HG03196 (cell line): Measurements from ENCODE around the gene CHMP4A.

Source experiments
- ATAC-seq: cut with Tn5 transposase; IDR thresholded peaks from one replicate; pipeline ENCODE4 v1.9.1; 2021; ENCODE audit not compliant: unreplicated experiment

The CHMP4A gene, protein sequence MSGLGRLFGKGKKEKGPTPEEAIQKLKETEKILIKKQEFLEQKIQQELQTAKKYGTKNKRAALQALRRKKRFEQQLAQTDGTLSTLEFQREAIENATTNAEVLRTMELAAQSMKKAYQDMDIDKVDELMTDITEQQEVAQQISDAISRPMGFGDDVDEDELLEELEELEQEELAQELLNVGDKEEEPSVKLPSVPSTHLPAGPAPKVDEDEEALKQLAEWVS

DNA sequence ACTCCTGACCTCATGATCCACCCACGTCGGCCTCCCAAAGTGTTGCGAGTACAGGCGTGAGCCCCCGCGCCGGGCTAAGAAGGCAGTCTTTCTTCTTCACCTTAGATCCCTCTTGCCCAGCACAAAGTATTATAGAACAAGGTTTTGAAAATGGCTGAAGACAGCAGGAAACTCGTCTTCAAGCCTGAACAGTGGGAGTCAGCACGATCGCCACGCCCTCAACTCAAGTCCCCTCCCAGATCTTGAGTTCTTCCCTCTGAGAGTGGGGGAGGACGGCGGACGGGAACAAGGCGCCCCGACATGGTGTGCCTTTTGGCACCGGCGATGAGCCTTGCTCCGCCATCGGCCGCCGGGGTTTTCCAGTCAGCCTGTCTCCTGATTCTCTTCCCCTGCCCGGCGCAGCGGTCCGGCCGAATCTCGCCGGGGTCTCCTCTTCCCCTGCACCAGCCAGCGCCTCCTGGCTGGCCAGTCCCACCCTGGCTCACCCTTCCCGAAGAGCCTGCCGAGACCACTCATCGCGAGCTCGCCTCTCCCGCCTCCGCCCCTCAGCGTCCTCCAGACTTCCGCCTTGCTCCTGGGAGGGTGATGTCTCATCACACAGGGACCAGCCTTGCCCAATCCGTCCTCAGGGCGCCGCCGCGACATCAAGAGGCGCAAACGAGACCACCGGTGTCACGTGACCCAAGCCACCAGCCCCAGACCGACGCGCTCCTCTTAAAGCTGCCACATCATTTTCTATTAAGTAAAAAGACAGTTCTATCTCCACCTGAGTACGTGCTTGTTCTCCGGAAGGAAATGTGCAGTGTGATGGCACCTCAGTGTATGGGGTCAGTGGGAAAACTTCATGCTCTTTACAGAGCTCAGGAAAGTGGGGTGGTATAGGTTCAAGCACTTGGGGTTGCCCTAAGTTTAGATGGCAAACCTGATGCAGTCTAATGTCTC lies at the start of gene CHMP4A:
TSS of gene CHMP4A (minus strand) at position 565 of the 942 bp plus-strand sequence. CDS start at position 516, 49 bp downstream.
- ATAC-seq: peak; percentile 82

DNA sequence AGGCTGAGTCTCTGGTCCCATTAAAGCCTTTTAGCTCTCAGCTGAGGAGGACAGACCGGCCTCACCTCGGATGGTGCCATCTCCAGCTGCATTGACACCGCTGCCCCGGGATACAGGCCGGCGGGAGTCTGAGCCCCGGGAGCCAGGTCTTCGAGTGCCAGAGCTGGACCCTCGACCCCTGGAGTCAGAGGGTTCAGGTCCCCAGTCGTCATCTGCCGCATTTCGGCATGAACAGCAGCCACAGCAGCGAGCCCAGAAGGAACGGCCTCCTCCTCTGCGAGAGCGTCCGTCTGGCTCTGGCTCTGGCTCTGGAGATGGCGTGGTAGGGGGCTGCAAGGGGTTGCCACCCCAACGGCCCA lies 48.7 kb upstream of the CHMP4A start:
- ATAC-seq: no peak

DNA sequence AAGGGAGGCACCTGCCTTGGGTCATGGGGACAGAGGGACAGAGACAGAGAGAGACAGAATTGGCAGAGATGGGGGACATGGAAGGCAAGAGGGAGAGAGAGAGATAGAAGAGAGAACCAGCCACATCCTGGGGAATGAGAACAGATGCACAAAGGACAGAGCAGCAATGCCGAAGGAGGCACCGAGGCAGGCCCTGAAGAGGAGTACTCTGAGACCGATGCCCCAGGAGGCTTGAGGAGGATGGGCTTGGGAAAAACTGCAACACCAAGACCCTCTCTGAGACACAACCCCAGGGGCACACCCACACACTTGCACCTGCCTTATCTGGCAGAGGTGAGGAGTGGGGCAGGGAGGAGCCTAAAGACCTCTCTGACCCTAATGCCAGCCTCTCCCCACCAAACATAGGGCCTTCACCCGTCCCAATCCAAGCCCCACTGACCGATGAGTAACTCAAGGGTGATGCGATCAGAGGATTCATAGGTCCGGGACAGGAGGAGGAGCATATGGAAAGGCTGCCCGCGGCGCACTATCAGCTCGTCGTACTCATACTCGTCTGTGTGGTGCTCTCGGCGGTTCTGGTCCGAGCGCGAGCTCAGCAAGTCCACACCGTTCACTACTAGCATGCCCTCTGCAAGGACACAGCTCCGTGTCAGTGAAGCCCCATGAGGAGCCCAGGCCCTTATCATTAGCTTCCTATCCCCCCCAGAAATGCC lies 48.1 kb upstream of the CHMP4A start:
- ATAC-seq: no peak

DNA sequence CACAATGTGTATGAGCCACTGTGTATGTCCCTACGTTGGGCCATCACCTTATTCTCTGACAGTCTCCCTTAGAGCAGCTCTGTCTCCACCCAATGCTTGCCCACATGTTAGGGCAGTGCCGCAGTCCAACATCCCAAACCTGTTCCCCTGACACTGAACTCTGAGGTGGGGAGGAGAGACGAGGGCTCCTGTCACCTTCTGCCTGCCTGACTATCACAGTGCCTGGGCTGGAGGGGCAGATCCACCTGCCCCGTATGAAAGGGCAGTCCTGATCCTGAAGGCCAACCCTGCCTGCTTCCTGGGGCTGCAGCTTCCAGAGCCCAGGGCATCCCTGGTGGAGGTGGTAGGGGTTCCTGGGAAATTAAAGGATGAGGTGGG lies 47.5 kb upstream of the CHMP4A start:
- no peak for ATAC-seq

DNA sequence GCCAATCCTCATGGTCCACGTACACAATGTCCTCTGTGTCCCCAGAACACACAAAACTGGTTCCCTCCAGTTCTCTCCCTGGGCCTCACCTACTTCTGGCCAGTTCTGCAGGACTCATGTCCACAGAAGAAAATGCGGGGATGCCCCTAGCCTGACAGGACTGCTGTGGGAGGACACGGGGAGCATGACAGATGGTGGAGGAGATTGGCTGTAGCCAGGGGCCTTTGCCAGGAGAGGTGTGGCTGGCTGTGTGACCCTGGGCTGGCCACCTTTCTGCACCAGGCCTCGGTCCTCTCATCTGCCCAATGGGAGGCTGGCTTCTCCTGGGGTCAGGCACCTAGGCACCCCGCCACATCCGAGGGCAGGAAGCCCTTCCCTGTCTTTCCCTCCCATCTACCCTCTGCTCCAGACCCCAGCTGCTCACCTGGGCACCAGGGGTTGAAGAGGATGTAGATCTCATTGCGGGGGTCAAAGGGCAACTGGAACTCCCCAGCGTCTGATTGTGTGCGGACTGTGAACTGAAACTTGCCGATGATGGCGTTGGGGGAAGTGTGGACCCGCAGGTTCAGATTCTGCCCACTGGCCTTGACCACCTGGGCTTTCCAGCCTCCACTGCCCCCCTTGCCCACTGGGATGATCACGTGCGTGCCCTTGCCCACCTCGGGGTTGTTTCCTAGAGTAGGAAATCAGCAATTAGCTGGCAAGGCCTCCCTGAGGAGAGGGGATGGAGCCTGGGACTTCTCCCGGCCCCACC lies 46.9 kb upstream of the CHMP4A start:
- no peak for ATAC-seq

DNA sequence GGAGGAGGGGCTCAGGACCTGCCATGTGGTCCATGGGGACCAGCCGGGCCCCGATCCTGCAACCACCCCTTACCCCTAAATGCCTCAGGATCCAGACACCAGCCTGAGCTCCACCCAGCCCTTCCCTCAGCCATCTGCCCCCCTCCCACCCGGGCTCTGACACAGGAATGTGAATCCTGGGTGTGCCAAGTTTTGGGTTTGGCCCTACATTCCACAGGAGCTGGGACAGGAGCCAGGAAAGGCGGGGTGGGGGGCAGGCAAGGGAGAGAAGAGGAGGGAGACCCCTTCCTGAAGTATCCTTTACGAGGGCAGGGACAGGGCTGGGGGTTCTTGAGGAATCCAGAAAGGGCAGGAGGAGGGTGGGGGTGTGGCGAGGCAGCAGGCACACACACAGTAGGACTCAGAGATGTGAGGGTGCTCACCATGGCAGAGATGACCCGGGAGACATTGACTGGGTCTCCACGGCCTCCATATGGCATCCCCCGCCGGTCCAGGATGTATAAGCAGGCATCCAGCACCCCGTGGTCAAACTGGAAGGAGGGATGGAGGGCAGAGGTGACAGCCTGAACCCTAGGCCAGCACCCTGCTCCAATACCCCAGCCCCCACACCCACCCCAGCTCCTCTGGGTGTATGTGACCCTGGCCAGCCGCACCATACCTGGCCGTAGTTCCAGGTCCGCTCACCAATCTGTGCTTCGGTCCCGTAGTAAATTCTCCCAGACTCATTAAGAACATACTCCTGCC lies 46.2 kb upstream of the CHMP4A start:
- no peak for ATAC-seq

DNA sequence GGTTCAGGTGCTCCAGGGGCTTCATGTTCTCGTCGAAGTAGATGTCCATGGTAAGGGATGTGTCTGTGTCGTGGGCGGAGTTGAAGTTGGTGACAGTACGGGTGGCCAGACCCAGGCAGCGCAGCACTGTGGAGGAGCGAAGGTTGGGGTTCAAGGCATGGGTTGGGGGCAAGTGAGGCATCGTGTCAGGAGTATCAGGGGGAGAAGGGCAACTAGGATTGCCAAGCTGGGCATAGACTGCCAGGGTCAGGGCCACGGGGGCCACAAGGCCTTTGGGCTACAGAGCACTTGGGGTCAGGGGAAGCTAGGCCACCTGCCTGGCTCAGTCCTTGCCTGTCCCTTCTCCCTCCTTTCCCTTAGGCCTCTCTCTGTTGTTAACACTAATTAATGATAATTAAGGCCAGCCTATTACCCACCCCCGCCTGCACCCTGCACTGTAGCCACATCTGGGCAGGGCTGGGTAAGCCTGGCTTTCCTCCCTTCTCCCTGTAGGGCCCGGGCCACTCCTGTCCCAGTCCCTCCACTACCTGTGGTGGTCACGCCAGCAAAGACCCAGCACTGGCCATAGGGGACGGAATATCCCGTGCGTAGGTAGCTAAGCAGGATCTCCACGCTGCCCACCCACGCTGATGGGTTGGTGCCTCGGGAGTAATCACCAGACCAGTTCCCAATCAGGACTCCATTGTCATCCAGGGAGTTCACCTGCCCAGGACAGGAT lies 45.4 kb upstream of the CHMP4A start:
- no peak for ATAC-seq

DNA sequence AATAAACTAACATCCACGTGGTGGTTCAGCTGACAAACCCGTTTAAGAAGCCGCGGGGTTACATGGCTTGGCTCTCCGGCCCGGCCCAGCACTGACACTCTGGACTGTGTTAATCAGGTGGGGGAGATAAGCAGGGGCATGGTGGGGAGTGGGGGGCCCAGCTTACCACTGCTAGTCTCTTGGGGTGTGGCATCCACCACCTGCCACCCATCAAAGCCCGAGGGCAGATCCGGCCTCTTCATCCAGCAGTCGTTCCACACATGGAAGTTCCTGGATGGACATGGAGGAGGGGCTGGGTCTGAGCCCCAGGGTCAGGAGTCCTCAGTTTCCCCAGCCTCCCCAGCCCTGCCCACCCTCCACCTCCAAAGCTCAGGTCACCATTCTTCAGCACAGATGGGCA lies 44.8 kb upstream of the CHMP4A start:
- ATAC-seq: no peak

DNA sequence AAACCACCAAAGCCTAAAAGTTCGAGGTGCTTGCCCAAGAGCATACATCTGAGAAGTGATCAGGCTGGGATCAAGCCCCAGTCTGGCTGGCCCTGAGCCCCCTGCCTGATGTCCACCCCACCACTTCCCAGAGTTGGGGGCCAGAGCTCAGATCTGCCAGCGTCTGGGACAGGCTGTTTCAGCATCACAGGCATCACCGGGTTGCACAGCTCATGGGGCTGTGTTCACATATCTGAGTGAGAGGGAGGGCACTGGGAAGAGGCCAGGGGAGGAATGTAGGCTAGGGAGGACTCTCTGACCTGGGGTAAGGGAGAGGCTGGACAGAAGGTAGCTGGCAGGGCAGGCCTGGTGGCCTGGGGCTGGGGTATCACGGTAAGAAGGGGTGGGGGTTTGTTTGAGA lies 43.7 kb upstream of the CHMP4A start:
- ATAC-seq: no peak

DNA sequence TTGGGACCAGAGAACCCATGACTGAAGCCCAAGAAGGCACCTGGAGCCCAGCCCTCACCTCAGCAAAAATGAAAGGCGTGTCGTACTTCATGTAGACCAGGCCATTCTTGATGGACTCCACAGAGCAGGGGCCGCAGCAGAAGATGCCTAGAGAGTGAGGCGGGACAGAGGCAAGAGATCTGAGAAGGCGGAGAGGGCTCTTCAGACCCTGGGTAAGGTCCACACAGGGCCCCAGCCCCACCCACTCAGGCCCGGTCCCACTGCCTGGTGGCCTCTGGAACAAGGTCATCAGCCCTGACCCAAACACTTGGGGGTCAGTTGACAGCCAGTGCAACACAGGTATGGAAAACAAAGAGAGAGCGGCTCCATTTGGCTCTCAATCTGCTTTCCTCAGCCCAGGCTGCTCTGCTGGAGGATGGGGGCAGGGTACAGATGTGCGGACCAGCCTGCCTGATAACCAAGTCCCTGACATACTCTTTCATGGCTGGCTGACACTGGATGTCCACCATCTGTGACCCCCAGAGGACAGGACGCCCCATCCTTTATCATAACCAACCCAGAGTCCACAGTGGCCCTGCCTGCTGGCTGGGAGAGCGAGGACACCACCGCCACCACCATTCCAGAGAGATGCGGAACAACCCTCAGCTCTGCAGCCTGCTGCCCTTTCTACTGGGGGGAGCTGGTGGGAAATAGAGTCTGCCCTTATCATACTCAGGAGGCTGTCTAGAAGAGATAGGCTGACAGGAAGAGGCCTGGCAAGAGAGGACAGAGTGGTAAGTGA lies 42.8 kb upstream of the CHMP4A start:
- no peak for ATAC-seq

DNA sequence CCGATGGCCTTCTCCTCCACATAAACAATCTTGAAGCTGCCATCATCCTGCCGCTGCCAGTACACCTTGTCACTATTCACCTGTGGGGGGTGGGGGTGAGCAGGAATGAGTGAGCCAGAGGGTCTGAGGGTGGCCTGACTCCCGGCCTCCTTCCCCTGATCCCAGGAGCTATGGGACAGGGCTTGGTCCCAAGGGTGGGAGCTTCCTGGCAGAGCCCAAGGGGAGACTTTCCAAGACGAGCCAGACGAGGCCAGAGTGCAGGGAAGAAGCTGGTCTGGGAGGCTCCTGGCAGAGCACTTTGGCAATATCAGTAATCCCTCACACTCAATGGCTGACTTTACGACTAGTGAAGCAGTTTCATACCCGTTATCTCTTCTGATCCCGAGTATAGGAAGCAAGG lies 42.1 kb upstream of the CHMP4A start:
- ATAC-seq: no peak

DNA sequence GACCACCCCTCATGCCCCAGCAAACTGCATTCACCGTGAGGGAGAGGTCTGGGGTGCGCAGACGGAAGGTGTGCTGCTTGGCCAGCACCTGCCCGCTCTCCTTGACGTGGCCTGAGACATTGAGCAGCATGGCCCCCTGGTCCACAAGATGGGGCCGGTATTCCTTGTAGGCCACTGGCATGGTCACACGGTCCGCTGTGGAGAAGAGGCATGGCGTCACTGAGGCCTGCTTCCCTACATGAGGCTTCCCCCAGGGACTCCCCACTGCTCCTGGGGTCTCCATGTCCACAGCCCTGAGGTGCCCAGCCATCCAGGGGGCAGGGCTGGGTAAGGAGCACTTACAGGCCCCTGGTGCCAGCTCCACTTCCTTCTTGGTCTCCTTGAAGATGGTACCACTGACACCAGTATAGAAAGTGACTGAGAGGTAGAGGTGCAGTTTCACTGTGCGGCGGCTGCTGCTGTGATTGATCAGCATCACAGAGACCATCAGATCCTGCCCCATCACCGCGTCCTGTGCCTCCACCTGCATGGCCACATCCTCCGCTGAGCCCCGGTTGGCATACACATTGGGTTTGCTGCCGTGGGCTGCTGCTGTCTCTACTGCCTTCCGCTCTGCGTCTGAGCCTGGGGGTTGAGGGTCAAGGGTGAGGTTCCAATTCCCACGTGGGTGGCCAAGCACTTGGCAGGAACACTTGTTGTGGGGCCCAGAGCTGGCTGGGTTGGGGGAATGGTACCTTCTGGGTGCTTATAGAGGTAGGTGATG lies 41.5 kb upstream of the CHMP4A start:
- no peak for ATAC-seq

DNA sequence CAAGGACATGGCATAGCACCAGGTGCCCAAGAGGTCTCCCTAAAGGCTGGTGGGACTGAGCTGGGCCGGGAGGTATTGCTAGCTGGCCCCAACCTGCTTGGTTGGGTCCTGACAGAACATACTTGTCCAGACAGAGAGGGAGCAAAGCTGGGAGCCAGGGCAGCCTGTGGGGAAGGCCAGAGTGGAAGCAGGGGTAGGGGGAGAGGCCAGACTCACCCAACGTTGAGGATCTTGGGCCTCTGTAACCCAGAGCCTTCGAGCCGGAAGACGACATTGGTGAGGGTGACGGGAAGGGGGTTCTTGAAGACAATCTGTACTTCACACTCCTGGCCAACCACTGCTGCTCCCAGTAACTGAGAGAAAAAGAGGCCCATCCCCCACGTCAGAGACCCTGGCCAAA lies 40.6 kb upstream of the CHMP4A start:
- ATAC-seq: no peak

DNA sequence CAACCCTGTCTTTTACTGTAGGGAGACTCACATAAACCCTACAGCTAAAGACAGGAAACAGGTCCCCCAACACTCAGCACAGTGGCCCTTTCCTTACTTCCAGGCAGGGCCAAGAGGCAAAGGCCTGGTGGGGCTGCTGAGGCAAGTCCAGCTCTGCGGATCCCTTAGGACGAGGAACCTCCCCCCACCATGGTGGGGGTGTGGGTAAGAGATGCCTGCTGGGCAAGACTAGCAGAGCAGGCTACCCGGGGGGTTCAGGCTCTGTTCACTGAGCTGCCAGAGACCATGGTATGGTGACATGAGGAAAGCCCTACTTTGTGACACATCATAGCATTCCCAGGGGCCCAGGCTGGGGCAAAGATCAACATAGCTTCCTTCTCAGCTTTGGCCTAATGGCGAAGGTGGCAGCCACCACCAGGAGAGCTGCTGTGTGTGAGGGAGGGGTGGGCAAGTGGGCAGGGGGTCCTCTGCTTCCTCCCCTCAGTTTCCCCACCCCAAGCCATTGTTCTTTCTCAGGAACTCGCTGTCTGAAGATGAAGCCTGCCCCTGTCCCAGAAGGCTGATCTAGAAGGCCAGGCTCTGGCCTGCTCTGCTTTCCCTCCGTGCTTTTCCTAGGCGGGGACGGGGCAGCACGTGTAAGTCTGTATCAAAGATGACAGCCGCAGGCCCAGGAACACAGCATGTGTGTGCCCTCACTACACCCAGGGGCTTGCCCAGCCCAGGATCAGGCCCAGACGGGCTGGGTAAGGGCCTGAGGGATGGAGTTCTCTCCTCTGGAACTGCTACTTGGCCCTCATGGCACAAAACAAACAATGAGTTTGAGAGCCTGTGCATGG lies 39.2 kb upstream of the CHMP4A start:
- ATAC-seq: no peak

DNA sequence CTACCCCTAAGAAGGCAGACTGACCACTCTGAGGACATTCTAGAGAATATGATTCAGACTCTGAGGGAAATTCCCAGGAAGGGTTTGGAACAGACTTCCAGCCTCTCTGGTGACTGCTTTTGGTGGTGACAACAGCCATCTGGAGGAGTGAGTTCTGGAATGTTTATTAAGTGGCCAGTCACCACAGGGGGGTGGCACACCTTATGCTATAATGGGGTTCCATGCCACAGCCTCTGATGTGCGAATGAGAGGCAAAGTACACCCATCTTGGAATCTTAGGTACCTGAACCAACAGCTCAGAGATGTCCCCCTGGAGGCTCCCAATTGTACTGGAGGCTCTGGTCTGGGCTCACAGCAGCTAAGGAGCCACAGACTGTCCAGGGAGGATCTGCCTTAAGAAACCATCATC lies 38.6 kb upstream of the CHMP4A start:
- no peak for ATAC-seq

DNA sequence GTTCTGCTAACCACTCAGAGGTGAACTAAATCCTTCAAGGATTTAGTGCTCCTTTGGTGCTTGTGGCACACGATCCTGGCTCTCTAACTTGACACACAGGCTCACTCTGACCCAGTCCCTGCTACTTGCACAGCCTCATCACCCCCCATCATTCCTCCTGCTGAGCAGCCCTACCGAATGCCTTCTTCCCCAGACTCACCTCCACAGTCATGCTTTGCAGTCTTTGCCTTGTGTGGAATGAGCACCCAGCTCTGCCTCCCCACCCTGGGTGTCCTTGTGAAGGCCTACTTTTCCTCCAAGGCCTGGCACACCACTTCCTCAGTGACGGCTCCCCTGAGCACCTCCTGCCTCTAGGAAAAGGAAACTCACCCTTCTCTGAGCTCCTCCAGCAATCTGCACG lies 37.1 kb upstream of the CHMP4A start:
- ATAC-seq: no peak

DNA sequence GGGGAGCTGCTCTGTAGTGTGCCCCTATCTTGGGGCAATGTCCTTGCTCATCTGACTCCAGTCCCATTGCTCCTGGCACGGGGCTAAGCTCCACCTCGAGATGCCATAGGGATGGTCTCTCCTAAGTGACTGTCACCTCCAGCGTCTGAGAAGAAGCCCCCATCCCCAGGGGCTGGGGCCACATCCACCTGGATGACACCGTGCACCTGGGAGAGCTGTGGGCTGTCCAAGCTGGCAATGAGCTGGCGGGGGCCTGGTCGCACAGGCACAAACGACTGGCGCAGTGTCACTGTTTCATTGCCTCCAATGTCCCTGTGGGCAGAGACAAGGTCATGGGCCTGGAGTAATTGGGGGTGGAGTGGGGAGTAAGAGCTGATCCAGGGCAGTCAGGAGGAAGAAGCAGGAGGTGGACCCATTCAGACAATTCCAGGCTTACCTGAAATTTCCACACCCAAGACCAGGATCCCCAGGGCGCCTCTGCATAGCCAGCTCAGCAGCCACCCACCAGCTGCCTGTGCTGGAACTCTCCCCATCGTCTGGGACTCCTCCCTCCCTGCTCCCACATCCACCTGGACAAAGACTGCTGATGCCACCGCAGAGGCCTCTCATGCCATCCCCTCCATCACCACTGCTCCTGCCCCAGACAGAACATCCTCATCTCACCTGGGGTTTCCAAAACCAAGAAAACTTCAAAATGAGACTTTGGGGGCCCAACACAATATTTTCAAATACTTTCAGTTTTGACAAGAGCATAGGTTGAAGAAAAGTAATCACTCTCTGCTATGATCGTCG lies 36.1 kb upstream of the CHMP4A start:
- no peak for ATAC-seq
